GM12878 (cell line): ENCODE results near the gene FEM1B. TPM values are rescaled to one million over a fixed set of nuclear protein-coding genes. Genes with fewer than 3 reads are reported as not detected.

Experiments used
- ATAC-seq: fragments of 200-7000 bp; cut with Tn5 transposase; 3 replicates; pipeline ENCODE4 v1.9.1; 2020; ENCODE audit warnings: mild to moderate bottlenecking, moderate library complexity
- BruUV-seq: library from RNA; stranded (reverse); fragments of 400-500 nt; replicated peaks from 2 replicates; lab custom pipeline; 2021; lab: Mats Ljungman, UMichigan
- CTCF ChIA-PET: fragments of 300-600 bp; sonication (Branson Sonifier 250); formaldehyde crosslinking; extraction: SDS; loops from one replicate; lab custom pipeline; 2021; ENCODE audit warnings: inconsistent platforms; lab: Yijun Ruan, JAX
- POLR2A ChIA-PET: fragments of 350-600 bp; formaldehyde crosslinking; extraction: SDS; loops from one replicate; lab custom pipeline; 2021; ENCODE audit warnings: inconsistent platforms; lab: Charles Lee
- RAD21 ChIA-PET: fragments of 300-600 bp; sonication (Branson Sonifier 250); formaldehyde crosslinking; loops from one replicate; lab custom pipeline; 2023; ENCODE audit warnings: antibody characterized with exemption; ENCODE audit not compliant: unreplicated experiment; lab: Charles Lee
- SMC1A ChIA-PET: fragments of 300-600 bp; sonication (Branson Sonifier 250); formaldehyde crosslinking; loops from one replicate; lab custom pipeline; 2023; ENCODE audit not compliant: unreplicated experiment, uncharacterized antibody; lab: Charles Lee
- DNase-seq: peaks from one replicate; pipeline ENCODE4 v3.0.0-alpha.2; 2011; ENCODE audit warnings: low read depth, low spot score
- FAIRE-seq: peaks from 3 replicates; lab custom pipeline; 2011; peaks lifted over from hg19 to GRCh38; lab: Jason Lieb, UNC
- H2AFZ ChIP-seq: 2 replicates; pipeline ENCODE4 v1.6.0; 2011; ENCODE audit warnings: low read depth, low read length, control low read depth; ENCODE audit not compliant: control insufficient read depth
- H3K27ac ChIP-seq: 2 replicates; pipeline ENCODE4 v1.5.1; 2011; ENCODE audit warnings: control low read depth; ENCODE audit not compliant: control insufficient read depth, insufficient read depth
- H3K27me3 ChIP-seq, 2 experiments: replicated peaks in 1 of 2; 2 replicates each; pipeline versions ENCODE4 v1.6.0 to v1.6.1; 2011; ENCODE audit warnings: low read length in 1 of 2; ENCODE audit not compliant: control insufficient read depth in 2 of 2, insufficient read depth in 2 of 2
- H3K36me3 ChIP-seq, 2 experiments: 2 replicates each; pipeline ENCODE4 v1.5.1; 2011; ENCODE audit warnings: low read length in 1 of 2; ENCODE audit not compliant: control insufficient read depth in 2 of 2, insufficient read depth in 2 of 2
- H3K4me1 ChIP-seq: 2 replicates; pipeline ENCODE4 v1.6.1; 2011; ENCODE audit warnings: mild to moderate bottlenecking, low read length, moderate library complexity, mixed read lengths; ENCODE audit not compliant: control insufficient read depth, insufficient read depth
- H3K4me2 ChIP-seq: 2 replicates; pipeline ENCODE4 v1.6.0; 2011; ENCODE audit warnings: control low read depth; ENCODE audit not compliant: control insufficient read depth, insufficient read depth
- H3K4me3 ChIP-seq: fragments of 200-600 bp; sonication (generic); 2 replicates; pipeline ENCODE4 v1.5.1; 2016
- H3K79me2 ChIP-seq: 2 replicates; pipeline ENCODE4 v1.6.0; 2011; ENCODE audit warnings: low read length; ENCODE audit not compliant: control insufficient read depth, insufficient read depth
- H3K9ac ChIP-seq: 2 replicates; pipeline ENCODE4 v1.8.0; 2011; ENCODE audit warnings: low read length, control low read depth, mixed read lengths; ENCODE audit not compliant: control insufficient read depth, insufficient read depth
- H3K9me3 ChIP-seq: replicated peaks from 3 replicates; pipeline ENCODE4 v1.5.1; 2011; ENCODE audit warnings: mild to moderate bottlenecking, low read length; ENCODE audit not compliant: control insufficient read depth, insufficient read depth
- H4K20me1 ChIP-seq: 2 replicates; pipeline ENCODE4 v1.6.0; 2011; ENCODE audit not compliant: control insufficient read depth, insufficient read depth
- BHLHE40 ChIP-seq, 2 experiments: fragments of 450-650 bp in 1 of 2; IDR thresholded peaks; 2 replicates each; pipeline ENCODE4 v1.6.1; 2011 to 2017; ENCODE audit warnings: low read depth in 2 of 2, borderline replicate concordance in 1 of 2, improper control_type of control experiment in 1 of 2, low read length in 1 of 2, mild to moderate bottlenecking in 1 of 2
- EGR1 ChIP-seq, 2 experiments: IDR thresholded peaks; 1 replicate in 1 of 2; 2 replicates in 1 of 2; pipeline ENCODE4 v1.6.1; 2011 to 2012; ENCODE audit warnings: low read depth in 2 of 2, low read length in 2 of 2, borderline replicate concordance in 1 of 2, mild to moderate bottlenecking in 1 of 2, moderate library complexity in 1 of 2
- HDGF ChIP-seq: fragments of 450-650 bp; IDR thresholded peaks from 2 replicates; pipeline ENCODE4 v1.6.1; 2016; ENCODE audit warnings: antibody characterized with exemption
- MTA2 ChIP-seq: fragments of 450-650 bp; IDR thresholded peaks from 2 replicates; pipeline ENCODE4 v1.6.1; 2016; ENCODE audit warnings: low read depth, mild to moderate bottlenecking, moderate library complexity
- MTA3 ChIP-seq: IDR thresholded peaks from 2 replicates; pipeline ENCODE4 v1.6.1; 2012; ENCODE audit warnings: low read length, inconsistent platforms, borderline replicate concordance
- RBBP5 ChIP-seq: fragments of 200-600 bp; sonication (generic); conservative IDR thresholded peaks from 2 replicates; pipeline ENCODE4 v1.6.1; 2016
- SMAD1 ChIP-seq: fragments of 450-650 bp; IDR thresholded peaks from 2 replicates; pipeline ENCODE4 v1.6.1; 2018; ENCODE audit warnings: mild to moderate bottlenecking, low read depth; ENCODE audit not compliant: partially characterized antibody
- SMC3 ChIP-seq: IDR thresholded peaks from 2 replicates; pipeline ENCODE4 v1.6.1; 2011; ENCODE audit warnings: low read length, improper control_type of control experiment, borderline replicate concordance
- SREBF1 ChIP-seq: IDR thresholded peaks from 2 replicates; pipeline ENCODE4 v1.6.1; 2012; ENCODE audit warnings: mild to moderate bottlenecking, low read length
- SRF ChIP-seq, 2 experiments: IDR thresholded peaks; 2 replicates each; pipeline ENCODE4 v1.6.1; 2011; ENCODE audit warnings: low read depth in 2 of 2, low read length in 2 of 2, mild to moderate bottlenecking in 1 of 2, moderate library complexity in 1 of 2
- SUPT20H ChIP-seq: IDR thresholded peaks from 2 replicates; pipeline ENCODE4 v1.6.1; 2011; ENCODE audit warnings: low read depth, mild to moderate bottlenecking, low read length, moderate library complexity, borderline replicate concordance; ENCODE audit not compliant: control insufficient read depth
- TCF12 ChIP-seq: IDR thresholded peaks from 2 replicates; pipeline ENCODE4 v1.6.1; 2011; ENCODE audit warnings: low read depth, mild to moderate bottlenecking, low read length
- TCF7 ChIP-seq: IDR thresholded peaks from 2 replicates; pipeline ENCODE4 v1.6.1; 2014; ENCODE audit warnings: antibody characterized with exemption, borderline replicate concordance
- YY1 ChIP-seq: IDR thresholded peaks from 2 replicates; pipeline ENCODE4 v1.6.1; 2011; ENCODE audit warnings: low read depth, mild to moderate bottlenecking, low read length
- WGBS: methylation state at CpG from one replicate; pipeline ENCODE4 v1.1.6; 2016; ENCODE audit warnings: low lambda C conversion rate; ENCODE audit not compliant: insufficient replicate concordance, insufficient coverage; ENCODE audit errors: missing lambda C conversion rate; 5-methylcytosine and 5-hydroxymethylcytosine counted together
- in situ Hi-C: fragments of 300-500 bp; cut with MboI; formaldehyde crosslinking; loops from 9 replicates; pipeline ENCODE4 v1.14.3; 2018; ENCODE audit warnings: mixed read lengths
- intact Hi-C: fragments of 100-400 bp; cut with micrococcal nuclease; formaldehyde crosslinking; loops from one replicate; pipeline ENCODE4 v1.14.2; 2022; ENCODE audit not compliant: unreplicated experiment
- polyA plus RNA-seq, 11 experiments: library from polyadenylated mRNA; depleted of rRNA in 4 of 11; unstranded in 6 of 11; stranded (reverse) in 5 of 11; fragments of >200 nt; fragmentation: Nextera tagmentation in 4 of 11; fragmentation: Illumina TruSeq in 1 of 11; extraction: Ambion mirVana in 4 of 11; extraction: Trizol in 1 of 11; gene quantifications; 1 replicate in 1 of 11; 2 replicates in 10 of 11; pipeline versions ENCODE4 v1.2.1 to v1.2.3, GENCODE V29; 2011 to 2016; ENCODE audit warnings: inconsistent platforms in 2 of 11, missing spikeins in 2 of 11, low read depth in 1 of 11
- total RNA-seq, 4 experiments: library from RNA; depleted of rRNA in 3 of 4; stranded (reverse); fragments of >200 nt in 3 of 4; fragmentation: Illumina TruSeq in 1 of 4; extraction: Trizol in 1 of 4; gene quantifications; 2 replicates each; pipeline versions ENCODE4 v1.2.1 to v1.2.3, GENCODE V29; 2013 to 2021
- TF ChIP-seq, protein P1 (sequence below): fragments of 450-650 bp; IDR thresholded peaks from 2 replicates; pipeline ENCODE4 v1.6.1; 2017; ENCODE audit warnings: mild to moderate bottlenecking, moderate library complexity
- TF ChIP-seq, protein P2 (sequence below): fragments of 450-650 bp; IDR thresholded peaks from 2 replicates; pipeline ENCODE4 v1.6.1; 2016; ENCODE audit warnings: mild to moderate bottlenecking

Gene FEM1B
- total and polyA plus RNA-seq, 10 of the 15 experiments (the other 5 are each of a cell fraction or from before 2014, with no cell fraction given) = 5.5 to 61.1 (median 18.2) TPM

DNA sequence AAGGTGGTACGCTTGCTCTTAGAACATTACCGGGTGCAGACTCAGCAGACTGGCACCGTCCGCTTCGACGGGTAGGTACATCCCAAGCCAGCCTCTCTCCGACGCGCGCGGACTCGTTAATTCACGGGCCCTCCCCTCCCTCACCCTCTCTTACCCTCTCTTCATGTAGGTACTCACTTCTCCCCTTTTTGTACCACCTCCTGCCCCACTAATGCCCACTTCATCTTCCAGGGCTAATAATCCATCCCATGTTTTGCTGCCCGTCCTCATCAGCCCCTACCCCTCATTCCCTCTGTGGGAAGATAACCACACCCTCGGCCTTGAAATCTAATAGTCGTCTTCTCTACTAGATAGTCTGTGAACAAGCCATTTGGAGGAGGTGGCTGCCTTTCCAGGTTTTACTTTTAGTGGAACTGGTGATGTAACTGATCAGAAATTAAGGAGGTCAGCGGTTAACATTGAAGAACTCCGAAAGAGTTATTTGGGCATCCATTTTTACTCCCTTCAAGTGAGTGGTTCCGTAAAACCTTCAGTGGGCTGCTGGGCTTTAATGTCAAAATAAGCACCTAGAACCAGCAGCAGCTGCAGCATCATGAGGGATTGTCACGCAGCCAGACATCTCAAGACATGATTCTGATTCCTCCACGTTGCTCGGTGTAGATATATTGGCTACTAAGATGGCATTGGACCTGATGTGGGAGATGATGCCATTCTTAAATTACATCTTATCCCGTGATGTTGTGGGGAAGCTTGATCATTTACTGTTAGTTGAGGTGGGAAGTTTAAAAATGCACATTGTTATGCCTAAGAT lies 1.3 kb downstream of the FEM1B start:
- intact Hi-C loops = no loop called here
- DNase-seq (no peak), ATAC-seq (no peak; the same call in 1 of the 3 replicates), FAIRE-seq (no peak)
- H3K4me2 ChIP-seq = peak overlapping the region; percentile 85
- POLR2A ChIA-PET = interaction anchor here (0.6 to 1.0 kb wide), 2 partner anchors 13 to 52 kb away, joined by 3 to 4 read pairs; no protein-coding TSS in a partner anchor
- H3K9me3 ChIP-seq = no peaks in the 10 kb centered on the region
- no peaks in the 10 kb centered on the region for H3K36me3 ChIP-seq
- in situ Hi-C loops = no loop called here
- RAD21 ChIA-PET = interaction anchor here (1.0 to 1.6 kb wide), 2 partner anchors 20 to 28 kb away, joined by 3 to 8 read pairs; no protein-coding TSS in a partner anchor
- H3K4me3 ChIP-seq = peak overlapping the region; percentile 98
- under 1% methylated on average over 23 of the region's 23 CpGs for WGBS
- TF ChIP-seq EGR1 (IDR thresholded peaks at IDR 0.05; ENCODE audit: borderline replicate concordance in 1 of 2, low read depth in 2 of 2, low read length in 2 of 2) (0 out of 3 replicates have a peak, but pooled peaks of 1 of the 2 experiments have one; percentile 0), SMC3 (no peak), HDGF (peak; percentile 67; the same call in 1 of the 2 replicates), SMAD1 (no peak), MTA2 (no peak), YY1 (peak; percentile 25; the same call in 1 of the 2 replicates), RBBP5 (no peak), SRF (IDR thresholded peaks at IDR 0.05; ENCODE audit: low read depth in 2 of 2, low read length in 2 of 2) (no peak), SREBF1 (no peak), MTA3 (no peak), BHLHE40 (IDR thresholded peaks at IDR 0.05; ENCODE audit: borderline replicate concordance in 1 of 2, low read depth in 2 of 2, low read length in 1 of 2) (no peak), TCF7 (no peak), TCF12 (no peak), SUPT20H (no peak)
- TF ChIP-seq, protein P1, sequence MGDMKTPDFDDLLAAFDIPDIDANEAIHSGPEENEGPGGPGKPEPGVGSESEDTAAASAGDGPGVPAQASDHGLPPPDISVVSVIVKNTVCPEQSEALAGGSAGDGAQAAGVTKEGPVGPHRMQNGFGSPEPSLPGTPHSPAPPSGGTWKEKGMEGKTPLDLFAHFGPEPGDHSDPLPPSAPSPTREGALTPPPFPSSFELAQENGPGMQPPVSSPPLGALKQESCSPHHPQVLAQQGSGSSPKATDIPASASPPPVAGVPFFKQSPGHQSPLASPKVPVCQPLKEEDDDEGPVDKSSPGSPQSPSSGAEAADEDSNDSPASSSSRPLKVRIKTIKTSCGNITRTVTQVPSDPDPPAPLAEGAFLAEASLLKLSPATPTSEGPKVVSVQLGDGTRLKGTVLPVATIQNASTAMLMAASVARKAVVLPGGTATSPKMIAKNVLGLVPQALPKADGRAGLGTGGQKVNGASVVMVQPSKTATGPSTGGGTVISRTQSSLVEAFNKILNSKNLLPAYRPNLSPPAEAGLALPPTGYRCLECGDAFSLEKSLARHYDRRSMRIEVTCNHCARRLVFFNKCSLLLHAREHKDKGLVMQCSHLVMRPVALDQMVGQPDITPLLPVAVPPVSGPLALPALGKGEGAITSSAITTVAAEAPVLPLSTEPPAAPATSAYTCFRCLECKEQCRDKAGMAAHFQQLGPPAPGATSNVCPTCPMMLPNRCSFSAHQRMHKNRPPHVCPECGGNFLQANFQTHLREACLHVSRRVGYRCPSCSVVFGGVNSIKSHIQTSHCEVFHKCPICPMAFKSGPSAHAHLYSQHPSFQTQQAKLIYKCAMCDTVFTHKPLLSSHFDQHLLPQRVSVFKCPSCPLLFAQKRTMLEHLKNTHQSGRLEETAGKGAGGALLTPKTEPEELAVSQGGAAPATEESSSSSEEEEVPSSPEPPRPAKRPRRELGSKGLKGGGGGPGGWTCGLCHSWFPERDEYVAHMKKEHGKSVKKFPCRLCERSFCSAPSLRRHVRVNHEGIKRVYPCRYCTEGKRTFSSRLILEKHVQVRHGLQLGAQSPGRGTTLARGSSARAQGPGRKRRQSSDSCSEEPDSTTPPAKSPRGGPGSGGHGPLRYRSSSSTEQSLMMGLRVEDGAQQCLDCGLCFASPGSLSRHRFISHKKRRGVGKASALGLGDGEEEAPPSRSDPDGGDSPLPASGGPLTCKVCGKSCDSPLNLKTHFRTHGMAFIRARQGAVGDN = no peak
- TF ChIP-seq, protein P2, sequence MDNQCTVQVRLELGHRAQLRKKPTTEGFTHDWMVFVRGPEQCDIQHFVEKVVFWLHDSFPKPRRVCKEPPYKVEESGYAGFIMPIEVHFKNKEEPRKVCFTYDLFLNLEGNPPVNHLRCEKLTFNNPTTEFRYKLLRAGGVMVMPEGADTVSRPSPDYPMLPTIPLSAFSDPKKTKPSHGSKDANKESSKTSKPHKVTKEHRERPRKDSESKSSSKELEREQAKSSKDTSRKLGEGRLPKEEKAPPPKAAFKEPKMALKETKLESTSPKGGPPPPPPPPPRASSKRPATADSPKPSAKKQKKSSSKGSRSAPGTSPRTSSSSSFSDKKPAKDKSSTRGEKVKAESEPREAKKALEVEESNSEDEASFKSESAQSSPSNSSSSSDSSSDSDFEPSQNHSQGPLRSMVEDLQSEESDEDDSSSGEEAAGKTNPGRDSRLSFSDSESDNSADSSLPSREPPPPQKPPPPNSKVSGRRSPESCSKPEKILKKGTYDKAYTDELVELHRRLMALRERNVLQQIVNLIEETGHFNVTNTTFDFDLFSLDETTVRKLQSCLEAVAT = peak; percentile 62; the same call in 1 of the 2 replicates
- peaks cover 61% of the 10 kb centered on the region for H3K79me2 ChIP-seq
- peak overlapping the region; percentile 91 for H3K27ac ChIP-seq
- H2AFZ ChIP-seq = peak overlapping the region; percentile 79
- no peaks in the 10 kb centered on the region for H4K20me1 ChIP-seq
- SMC1A ChIA-PET = interaction anchor here (0.7 to 1.0 kb wide), 3 partner anchors 16 to 27 kb away, joined by 3 to 5 read pairs (median 4); no protein-coding TSS in a partner anchor
- H3K27me3 ChIP-seq = no peaks in the 10 kb centered on the region
- TSS peak; percentile 56 for BruUV-seq
- CTCF ChIA-PET = interaction anchor here (0.6 to 2.9 kb wide), 6 partner anchors 10 to 229 kb away, joined by 3 to 30 read pairs (median 4); no protein-coding TSS in a partner anchor
- peaks cover 5% of the 10 kb centered on the region for H3K4me1 ChIP-seq
- H3K9ac ChIP-seq = peak overlapping the region; percentile 85
